ENCODE measurements around the gene KL.

DNA sequence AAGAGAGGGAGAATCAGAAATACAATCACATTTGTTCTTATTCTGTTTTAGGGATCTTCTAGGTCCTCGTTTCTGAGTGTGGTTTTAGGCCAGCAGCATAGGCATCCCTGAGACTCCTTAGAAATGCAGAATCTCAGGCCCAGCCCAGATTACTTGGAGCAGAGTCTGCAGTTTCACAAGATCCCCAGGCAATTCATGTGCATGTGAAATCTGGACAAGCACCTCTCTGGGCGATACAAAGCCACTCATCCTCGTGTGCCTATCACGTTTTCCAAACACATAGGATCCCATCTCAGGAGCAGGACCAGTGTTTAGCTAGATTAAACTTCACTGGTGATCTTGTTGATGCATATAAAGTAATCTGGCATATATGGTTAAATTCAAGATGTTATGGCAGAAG is 87.2 kb downstream of the KL start:
- TF ChIP-seq, protein P1, sequence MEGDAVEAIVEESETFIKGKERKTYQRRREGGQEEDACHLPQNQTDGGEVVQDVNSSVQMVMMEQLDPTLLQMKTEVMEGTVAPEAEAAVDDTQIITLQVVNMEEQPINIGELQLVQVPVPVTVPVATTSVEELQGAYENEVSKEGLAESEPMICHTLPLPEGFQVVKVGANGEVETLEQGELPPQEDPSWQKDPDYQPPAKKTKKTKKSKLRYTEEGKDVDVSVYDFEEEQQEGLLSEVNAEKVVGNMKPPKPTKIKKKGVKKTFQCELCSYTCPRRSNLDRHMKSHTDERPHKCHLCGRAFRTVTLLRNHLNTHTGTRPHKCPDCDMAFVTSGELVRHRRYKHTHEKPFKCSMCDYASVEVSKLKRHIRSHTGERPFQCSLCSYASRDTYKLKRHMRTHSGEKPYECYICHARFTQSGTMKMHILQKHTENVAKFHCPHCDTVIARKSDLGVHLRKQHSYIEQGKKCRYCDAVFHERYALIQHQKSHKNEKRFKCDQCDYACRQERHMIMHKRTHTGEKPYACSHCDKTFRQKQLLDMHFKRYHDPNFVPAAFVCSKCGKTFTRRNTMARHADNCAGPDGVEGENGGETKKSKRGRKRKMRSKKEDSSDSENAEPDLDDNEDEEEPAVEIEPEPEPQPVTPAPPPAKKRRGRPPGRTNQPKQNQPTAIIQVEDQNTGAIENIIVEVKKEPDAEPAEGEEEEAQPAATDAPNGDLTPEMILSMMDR (optimal IDR thresholded peaks at IDR 0.05 in 1 of 3, IDR thresholded peaks at IDR 0.05 in 1 of 3, conservative IDR thresholded peaks at IDR 0.05 in 1 of 3; ENCODE audit: extremely low read depth in 1 of 3, insufficient read depth in 2 of 3, low read length in 3 of 3): no peak
- no peak for TF ChIP-seq EZH2 (IDR thresholded peaks at IDR 0.05; ENCODE audit: low read length)
